B cell (primary cell): ENCODE data around the gene RFK. TPM values are rescaled to one million over a fixed set of nuclear protein-coding genes. Genes with fewer than 3 reads are reported as not detected.

Experiments
- ATAC-seq: fragments of 200-7000 bp; cut with Tn5 transposase; one replicate; pipeline ENCODE4 v1.10.0; 2021; ENCODE audit warnings: low read depth, mild to moderate bottlenecking, moderate number of reproducible peaks, moderate library complexity
- CTCF ChIA-PET: fragments of 350-600 bp; sonication (Branson Sonifier 250); formaldehyde crosslinking; loops from one replicate; lab custom pipeline; 2021; ENCODE audit warnings: antibody characterized with exemption, inconsistent platforms; lab: Charles Lee
- POLR2A ChIA-PET: fragments of 350-600 bp; sonication (Branson Sonifier 250); formaldehyde crosslinking; loops from one replicate; lab custom pipeline; 2021; ENCODE audit warnings: antibody characterized with exemption; lab: Charles Lee
- DNase-seq: peaks from one replicate; pipeline ENCODE4 v3.0.0; 2013
- H2AFZ ChIP-seq: 2 replicates; pipeline ENCODE4 v1.6.1; 2012; ENCODE audit warnings: mild to moderate bottlenecking, low read depth, low read length; ENCODE audit not compliant: insufficient read depth, poor library complexity, severe bottlenecking
- H3K27ac ChIP-seq, 2 donors: 1 replicate in 1 of 2; 2 replicates in 1 of 2; pipeline ENCODE4 v1.5.1; 2012 to 2013; ENCODE audit warnings: low read length in 2 of 2, mild to moderate bottlenecking in 2 of 2, moderate library complexity in 1 of 2
- H3K27me3 ChIP-seq, 4 experiments: fragments of 200-600 bp in 1 of 4; sonication (generic) in 1 of 4; replicated peaks in 1 of 4; 1 replicate in 2 of 4; 2 replicates in 2 of 4; pipeline versions ENCODE4 v1.6.1 to v1.7.0; 2013 to 2016; ENCODE audit warnings: low read length in 3 of 4, mild to moderate bottlenecking in 2 of 4, mixed read lengths in 1 of 4, moderate library complexity in 1 of 4; ENCODE audit not compliant: insufficient read depth in 4 of 4, control insufficient read depth in 3 of 4; ENCODE audit errors: control extremely low read depth in 1 of 4
- H3K36me3 ChIP-seq, 2 experiments: replicated peaks in 1 of 2; 1 replicate in 1 of 2; 2 replicates in 1 of 2; pipeline versions ENCODE4 v1.6.1 to v1.7.1; 2013; ENCODE audit warnings: low read length in 1 of 2; ENCODE audit not compliant: insufficient read depth in 2 of 2, control insufficient read depth in 1 of 2; ENCODE audit errors: control extremely low read depth in 1 of 2, extremely low read depth in 1 of 2
- H3K4me1 ChIP-seq, 2 donors: fragments of 200-600 bp in 1 of 2; sonication (generic) in 1 of 2; 1 replicate in 1 of 2; 2 replicates in 1 of 2; pipeline versions ENCODE4 v1.5.1 to v1.6.1; 2013 to 2017; ENCODE audit warnings: low read length in 2 of 2; ENCODE audit not compliant: control insufficient read depth in 2 of 2, insufficient read depth in 2 of 2
- H3K4me2 ChIP-seq: replicated peaks from 2 replicates; pipeline ENCODE3; 2012; ENCODE audit warnings: mild to moderate bottlenecking, low read depth, low read length; ENCODE audit not compliant: poor library complexity, severe bottlenecking
- H3K4me3 ChIP-seq, 5 experiments: fragments of 200-600 bp in 1 of 5; sonication (generic) in 1 of 5; 1 replicate in 3 of 5; 2 replicates in 2 of 5; pipeline versions ENCODE4 v1.5.1 to v1.7.0; 2011 to 2016; ENCODE audit warnings: low read length in 4 of 5, mild to moderate bottlenecking in 4 of 5, low read depth in 2 of 5, control low read depth in 1 of 5, moderate library complexity in 1 of 5; ENCODE audit not compliant: insufficient read depth in 1 of 5; ENCODE audit errors: control extremely low read depth in 1 of 5, extremely low read depth in 1 of 5
- H3K79me2 ChIP-seq: fragments of 200-600 bp; sonication (generic); one replicate; pipeline ENCODE4 v1.6.0; 2016; ENCODE audit warnings: low read length; ENCODE audit not compliant: control insufficient read depth, insufficient read depth
- H3K9ac ChIP-seq: fragments of 200-600 bp; sonication (generic); 2 replicates; pipeline ENCODE4 v1.6.1; 2017; ENCODE audit warnings: mild to moderate bottlenecking, low read length, moderate library complexity
- H3K9me3 ChIP-seq, 3 donors: one replicate each; pipeline versions ENCODE4 v1.6.1 to v1.7.1; 2013; ENCODE audit warnings: low read length in 2 of 3; ENCODE audit not compliant: control insufficient read depth in 2 of 3, insufficient read depth in 1 of 3; ENCODE audit errors: control extremely low read depth in 1 of 3
- H4K20me1 ChIP-seq: 2 replicates; pipeline ENCODE4 v1.6.0; 2012; ENCODE audit warnings: mild to moderate bottlenecking, low read length; ENCODE audit not compliant: insufficient read depth, control insufficient read depth, poor library complexity, severe bottlenecking
- H3K27ac Mint-ChIP-seq: one replicate; pipeline ENCODE4 v1.8.0; 2021; ENCODE audit warnings: mixed read lengths
- H3K27me3 Mint-ChIP-seq: one replicate; pipeline ENCODE4 v1.8.0; 2021; ENCODE audit warnings: mixed read lengths
- H3K4me1 Mint-ChIP-seq: one replicate; pipeline ENCODE4 v1.8.0; 2021; ENCODE audit warnings: mixed read lengths
- H3K4me3 Mint-ChIP-seq: one replicate; pipeline ENCODE4 v1.8.0; 2021; ENCODE audit warnings: mixed read lengths
- H3K9me3 Mint-ChIP-seq: one replicate; pipeline ENCODE4 v1.8.0; 2022; ENCODE audit warnings: mixed read lengths; ENCODE audit not compliant: insufficient read depth
- CTCF ChIP-seq: fragments of 200-600 bp; IDR thresholded peaks from one replicate; pipeline ENCODE4 v1.8.0; 2022; ENCODE audit warnings: antibody characterized with exemption, mild to moderate bottlenecking
- EZH2 ChIP-seq: IDR thresholded peaks from 2 replicates; pipeline ENCODE4 v1.6.1; 2012; ENCODE audit warnings: borderline replicate concordance, low read depth, mild to moderate bottlenecking, moderate library complexity, low read length; ENCODE audit not compliant: insufficient read depth, poor library complexity, severe bottlenecking
- WGBS: methylation state at CpG from one replicate; pipeline ENCODE4 v1.1.5; 2013; ENCODE audit warnings: missing lambda C conversion rate; ENCODE audit not compliant: insufficient coverage; 5-methylcytosine and 5-hydroxymethylcytosine counted together
- intact Hi-C: fragments of 100-400 bp; cut with micrococcal nuclease; formaldehyde crosslinking; loops from one replicate; pipeline ENCODE4 v1.10.0; 2022
- polyA plus RNA-seq: library from polyadenylated mRNA; depleted of rRNA; stranded (reverse); fragments of >200 nt; gene quantifications from 2 replicates; pipeline ENCODE4 v1.2.3, GENCODE V29; 2012
- total RNA-seq, 2 donors: library from RNA; stranded (reverse); fragments of 120-200 nt in 1 of 2; gene quantifications; 1 replicate in 1 of 2; 2 replicates in 1 of 2; pipeline versions ENCODE4 v1.2.3 to v1.2.4, GENCODE V29; 2013 to 2022

Gene RFK
- total and polyA plus RNA-seq, 2 donors (not counting 1 experiment from before 2014, with no cell fraction given): 3.4 to 9.0 TPM

GRCh38 chr9:76341616-76342015 lies 52.6 kb downstream of the RFK start:
- peaks cover 18% of the 10 kb centered on the region for H3K27me3 Mint-ChIP-seq
- CTCF ChIA-PET: no interaction called here
- H3K9me3 ChIP-seq: peaks cover 0 to 4% (median 0%) of the 10 kb centered on the region in 3 donors
- no peak for TF ChIP-seq CTCF
- no peak for TF ChIP-seq EZH2
- peaks cover 0 to 2% (median 0%) of the 10 kb centered on the region in 4 experiments for H3K27me3 ChIP-seq
- no peak overlapping the region for H2AFZ ChIP-seq
- POLR2A ChIA-PET: no interaction called here
- no peaks in the 10 kb centered on the region for H3K9me3 Mint-ChIP-seq
- intact Hi-C loops: no loop called here
- H3K4me1 ChIP-seq: no peaks in the 10 kb centered on the region
- no peaks in the 10 kb centered on the region for H3K4me1 Mint-ChIP-seq
- ATAC-seq (no peak), DNase-seq (no peak)
- 100% methylated on average over 1 of the region's 1 CpG for WGBS
- H3K4me2 ChIP-seq: no peak overlapping the region
- H3K9ac ChIP-seq: no peak overlapping the region
- no peak overlapping the region for H3K27ac Mint-ChIP-seq
- H3K27ac ChIP-seq: no peak overlapping the region
- no peaks in the 10 kb centered on the region for H4K20me1 ChIP-seq
- no peaks in the 10 kb centered on the region for H3K79me2 ChIP-seq
- no peaks in the 10 kb centered on the region for H3K36me3 ChIP-seq
- H3K4me3 Mint-ChIP-seq: no peak overlapping the region
- H3K4me3 ChIP-seq: no peak overlapping the region

- Histone ChIP-seq H4K20me1 (no peaks in the 10 kb centered on the region), H3K9me3 (no peaks in the 10 kb centered on the region), H3K27ac (no peak overlapping the region), H3K9ac (no peak overlapping the region), H3K27me3 (peaks cover 0 to 2% (median 0%) of the 10 kb centered on the region in 4 experiments), H3K4me1 (no peaks in the 10 kb centered on the region), H2AFZ (no peak overlapping the region), H3K36me3 (no peaks in the 10 kb centered on the region), H3K4me2 (no peak overlapping the region), H3K4me3 (no peak overlapping the region), H3K79me2 (no peaks in the 10 kb centered on the region)
- Mint-ChIP-seq H3K4me1 (no peaks in the 10 kb centered on the region), H3K27ac (no peak overlapping the region), H3K9me3 (no peaks in the 10 kb centered on the region), H3K27me3 (peaks cover 23% of the 10 kb centered on the region), H3K4me3 (no peak overlapping the region)
- TF ChIP-seq EZH2 (no peak), CTCF (no peak)
- DNase-seq (no peak), ATAC-seq (no peak)
- POLR2A ChIA-PET: no interaction called here
- 93% methylated on average over 5 of the region's 6 CpGs for WGBS
- intact Hi-C loops: no loop called here
- CTCF ChIA-PET: no interaction called here
Measured at GRCh38 chr9:76338418-76338817, 55.8 kb downstream of the RFK start.
